22Rv1 (cell line): ENCODE results near the gene AOPEP.

Experiments
- H3K27ac ChIP-seq: fragments of 450-650 bp; 2 replicates; pipeline ENCODE4 v1.5.1; 2017
- ZFX ChIP-seq: fragments of 450-650 bp; IDR thresholded peaks from 2 replicates; pipeline ENCODE4 v1.6.1; 2017; ENCODE audit warnings: antibody characterized with exemption, borderline replicate concordance
- TF ChIP-seq, protein P1 (sequence below): fragments of 450-650 bp; IDR thresholded peaks from 2 replicates; pipeline ENCODE4 v1.5.1; 2017; ENCODE audit warnings: mild to moderate bottlenecking

AOPEP gene

DNA sequence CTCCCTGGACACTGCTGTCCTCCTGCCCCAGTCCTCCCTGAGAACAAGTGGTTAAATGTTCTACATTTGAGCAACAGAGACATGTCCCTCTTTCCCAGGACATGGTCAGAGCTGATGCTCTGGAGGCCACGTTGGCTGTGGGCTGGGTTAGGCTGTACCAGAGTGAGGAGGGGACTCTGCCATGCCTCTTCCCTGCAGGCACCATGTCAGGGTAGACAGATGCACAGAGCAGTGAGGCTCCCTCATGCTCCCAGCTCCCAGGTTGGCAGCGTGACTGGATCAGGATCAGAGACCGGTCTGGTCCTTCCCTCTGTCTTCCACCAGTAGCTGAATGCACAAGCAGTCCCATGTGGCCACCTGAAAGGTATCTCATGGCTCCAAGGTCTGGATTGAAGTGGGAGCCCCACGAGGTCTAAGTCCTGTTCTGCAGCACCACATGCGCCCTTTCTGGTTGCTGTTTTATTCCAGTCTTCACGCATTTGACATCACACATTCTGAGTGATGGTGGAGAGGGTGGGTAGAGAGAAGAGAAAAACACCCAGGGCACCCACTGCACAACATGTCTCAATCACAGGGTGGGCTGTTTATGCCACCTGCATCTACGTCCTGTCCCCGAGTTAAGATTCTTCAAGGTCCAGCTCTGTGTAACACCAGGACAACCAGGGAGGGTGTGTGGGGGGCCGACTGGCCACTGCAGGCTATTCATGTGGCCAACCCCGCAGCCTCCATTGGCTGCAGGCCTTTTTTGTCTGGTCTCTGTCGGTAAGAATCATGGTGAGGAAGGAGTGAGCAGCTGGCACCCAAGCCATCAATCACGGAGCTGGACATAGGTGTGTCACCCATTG lies 386.2 kb downstream of the AOPEP start:
- no peak overlapping the region for H3K27ac ChIP-seq
- TF ChIP-seq, protein P1, sequence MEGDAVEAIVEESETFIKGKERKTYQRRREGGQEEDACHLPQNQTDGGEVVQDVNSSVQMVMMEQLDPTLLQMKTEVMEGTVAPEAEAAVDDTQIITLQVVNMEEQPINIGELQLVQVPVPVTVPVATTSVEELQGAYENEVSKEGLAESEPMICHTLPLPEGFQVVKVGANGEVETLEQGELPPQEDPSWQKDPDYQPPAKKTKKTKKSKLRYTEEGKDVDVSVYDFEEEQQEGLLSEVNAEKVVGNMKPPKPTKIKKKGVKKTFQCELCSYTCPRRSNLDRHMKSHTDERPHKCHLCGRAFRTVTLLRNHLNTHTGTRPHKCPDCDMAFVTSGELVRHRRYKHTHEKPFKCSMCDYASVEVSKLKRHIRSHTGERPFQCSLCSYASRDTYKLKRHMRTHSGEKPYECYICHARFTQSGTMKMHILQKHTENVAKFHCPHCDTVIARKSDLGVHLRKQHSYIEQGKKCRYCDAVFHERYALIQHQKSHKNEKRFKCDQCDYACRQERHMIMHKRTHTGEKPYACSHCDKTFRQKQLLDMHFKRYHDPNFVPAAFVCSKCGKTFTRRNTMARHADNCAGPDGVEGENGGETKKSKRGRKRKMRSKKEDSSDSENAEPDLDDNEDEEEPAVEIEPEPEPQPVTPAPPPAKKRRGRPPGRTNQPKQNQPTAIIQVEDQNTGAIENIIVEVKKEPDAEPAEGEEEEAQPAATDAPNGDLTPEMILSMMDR = no peak
- TF ChIP-seq ZFX = no peak

DNA sequence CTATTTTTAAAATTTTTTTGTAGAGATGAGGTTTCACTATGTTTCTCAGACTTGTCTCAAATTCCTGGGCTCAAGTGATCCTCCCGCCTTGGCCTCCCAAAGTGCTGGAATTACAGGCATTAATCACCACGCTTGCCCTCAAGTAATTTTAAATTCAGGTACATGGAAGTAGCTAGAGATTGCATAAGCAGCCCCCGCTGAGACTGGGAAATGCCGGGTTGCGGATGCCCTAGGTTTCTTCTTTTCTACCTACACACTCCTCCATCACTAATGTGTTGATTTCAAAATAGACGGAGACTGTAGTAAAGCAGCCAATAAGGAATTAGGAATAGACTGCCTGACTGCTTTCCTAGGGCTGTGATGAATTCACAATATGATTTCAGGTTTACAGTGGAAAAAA lies 388.6 kb downstream of the AOPEP start:
- TF ChIP-seq ZFX = no peak
- H3K27ac ChIP-seq = peak overlapping the region; percentile 54

DNA sequence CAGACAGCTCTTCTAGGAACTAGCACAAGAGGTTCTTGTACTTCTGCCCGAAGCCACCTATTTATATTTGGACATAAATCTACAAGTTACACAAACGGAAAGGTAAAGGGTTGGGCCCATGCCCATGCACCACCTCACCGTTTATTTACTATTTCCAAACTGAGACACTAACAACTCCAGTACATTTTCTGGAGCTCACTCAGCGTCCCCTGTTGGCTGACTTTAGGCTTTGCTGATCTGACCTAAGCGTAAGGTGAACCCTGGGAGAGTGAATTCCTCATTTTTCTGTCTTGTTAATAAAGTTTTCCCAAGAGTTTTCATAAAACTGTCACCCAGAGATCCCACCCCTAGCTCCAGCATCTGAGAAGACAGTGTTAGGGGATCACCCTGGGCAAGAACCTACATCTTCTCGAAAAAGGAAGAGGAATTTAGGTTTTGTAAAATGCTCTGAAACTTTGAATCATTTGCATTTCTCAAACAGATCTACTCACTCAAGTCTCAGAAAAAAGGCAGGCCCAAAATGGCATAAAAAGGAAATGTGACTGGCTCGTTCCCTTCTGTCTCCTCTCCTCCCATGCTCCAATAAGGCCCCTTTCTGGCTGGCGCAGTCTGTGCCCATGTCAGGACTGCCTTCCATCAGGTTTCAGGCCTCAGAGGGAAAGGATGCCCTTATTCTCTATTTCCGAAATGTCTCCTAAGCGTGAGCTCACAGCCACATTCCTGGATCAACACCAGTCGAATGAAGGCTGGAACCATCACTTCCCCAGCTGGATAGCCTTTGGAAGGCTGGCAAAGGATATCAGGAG lies 389.7 kb downstream of the AOPEP start:
- H3K27ac ChIP-seq = peak overlapping the region; percentile 54
- no peak for TF ChIP-seq ZFX
- TF ChIP-seq, protein P1 = peak; percentile 89

DNA sequence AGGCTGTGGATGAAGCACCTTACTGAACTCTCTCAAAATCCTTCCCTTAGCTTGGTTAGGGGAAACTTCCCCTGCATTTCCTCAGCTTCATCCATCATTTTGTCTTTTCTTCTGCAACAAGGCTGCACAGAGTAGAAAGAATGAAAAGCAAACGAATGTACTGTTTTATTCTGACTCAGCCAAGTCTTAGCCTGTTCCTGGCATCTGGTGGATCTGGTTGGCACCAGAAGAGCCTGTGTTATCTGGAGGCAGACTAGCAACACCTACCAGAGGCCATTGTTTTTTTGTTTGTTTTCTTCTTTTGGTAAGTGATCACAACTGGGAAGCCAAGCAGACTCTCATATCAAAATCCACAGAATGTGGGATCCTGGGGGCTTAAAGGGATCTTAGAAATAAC lies 390.3 kb downstream of the AOPEP start:
- H3K27ac ChIP-seq = peak overlapping the region; percentile 54
- TF ChIP-seq, protein P1 = no peak
- TF ChIP-seq ZFX = no peak

DNA sequence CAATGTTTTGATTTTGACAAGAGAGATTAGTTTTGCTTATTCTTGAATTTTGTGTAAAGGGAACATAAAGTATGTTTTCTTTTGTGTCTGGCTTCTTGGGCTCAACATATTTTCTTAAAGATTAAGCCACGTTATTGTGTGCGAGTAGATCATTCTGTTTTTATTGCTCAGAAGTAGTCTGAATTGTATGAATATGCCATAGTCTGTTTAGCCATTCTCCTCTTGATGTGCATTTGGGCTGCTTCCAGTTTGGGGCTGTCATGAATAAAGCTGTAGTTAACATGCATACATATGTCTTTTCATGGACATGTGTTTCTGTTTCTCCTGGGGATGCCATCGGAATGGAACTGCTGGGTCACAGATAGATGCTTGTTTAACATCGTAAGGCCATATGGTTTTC lies 392.1 kb downstream of the AOPEP start:
- no peak for TF ChIP-seq ZFX
- TF ChIP-seq, protein P1 = no peak
- no peak overlapping the region for H3K27ac ChIP-seq

DNA sequence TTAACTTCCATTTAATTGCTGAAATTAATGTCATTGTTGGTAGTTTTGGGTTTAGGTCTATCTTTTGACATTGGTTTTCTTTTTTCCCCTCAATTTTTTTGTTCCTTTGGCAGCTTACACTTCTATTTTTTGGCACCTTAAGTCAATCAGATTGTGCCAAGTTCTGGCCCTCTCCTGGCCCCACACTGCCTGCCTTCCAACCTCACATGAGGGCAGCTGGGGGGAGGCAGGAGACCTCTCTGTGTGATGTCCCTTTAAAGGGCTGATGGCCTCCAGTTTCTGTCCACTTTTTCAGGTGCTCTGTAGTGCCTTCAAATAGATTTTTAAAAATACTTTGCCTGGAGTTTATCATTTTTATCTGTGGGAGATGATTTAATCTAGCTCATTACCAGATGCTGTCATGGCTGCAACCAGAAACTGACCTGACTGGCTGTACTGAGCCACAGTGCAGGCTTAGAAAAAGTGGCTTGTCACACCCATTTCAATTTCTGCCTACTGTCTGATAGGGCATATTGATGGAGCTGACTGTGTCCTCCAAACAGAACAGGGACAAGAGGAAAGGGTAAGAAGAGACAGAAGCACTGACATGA lies 394.4 kb downstream of the AOPEP start:
- no peak overlapping the region for H3K27ac ChIP-seq
- no peak for TF ChIP-seq ZFX
- TF ChIP-seq, protein P1 = no peak

DNA sequence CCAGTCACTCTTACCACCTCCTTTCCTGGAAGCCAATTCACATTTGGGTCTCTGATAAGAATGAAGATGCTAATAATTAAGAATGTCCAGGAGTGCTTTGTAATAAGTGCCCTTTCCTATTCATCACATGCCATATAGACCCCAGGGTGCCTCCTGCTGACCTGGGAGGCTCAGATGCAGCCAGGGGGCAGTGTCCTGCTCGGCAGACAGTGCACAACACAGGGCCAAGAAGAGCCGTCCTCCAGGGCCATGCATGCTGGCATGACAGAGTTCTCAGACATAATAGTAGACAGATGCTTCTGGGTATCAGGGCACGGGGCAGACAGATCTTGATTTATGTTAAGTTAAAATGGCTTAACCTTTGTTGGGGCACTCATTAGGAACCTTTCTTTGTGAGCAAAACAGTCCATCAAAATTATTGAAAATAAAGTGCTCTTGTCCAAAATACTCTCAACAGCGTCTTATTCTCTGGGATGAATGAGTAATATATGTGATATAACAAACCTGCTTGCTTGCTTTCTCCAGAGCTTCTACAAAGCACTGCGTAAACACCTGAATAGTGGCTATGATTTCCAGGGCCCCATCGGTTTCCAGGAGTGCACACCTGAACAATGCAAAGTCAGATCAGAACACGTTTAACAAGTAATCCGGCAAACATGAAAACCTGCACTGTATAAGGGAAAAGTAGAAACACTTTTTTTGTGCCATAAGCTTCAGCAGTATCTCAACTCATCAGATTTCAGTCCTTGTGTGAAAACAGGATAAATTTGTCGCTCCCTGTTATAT lies 398.3 kb downstream of the AOPEP start:
- TF ChIP-seq, protein P1 = peak; percentile 31
- no peak for TF ChIP-seq ZFX
- no peak overlapping the region for H3K27ac ChIP-seq
